Mucosa of stomach (tissue), 1 donor: ENCODE measurements around the gene TMEM191C.
"Not testable (repeated sequence)": the region's sequence is repeated elsewhere in the genome, so short reads cannot be mapped to it uniquely, and the experiment has no call there.

Experiments used
- H3K27me3 ChIP-seq: one replicate; pipeline ENCODE4 v1.7.0; 2013; ENCODE audit warnings: mild to moderate bottlenecking, low read length; ENCODE audit not compliant: control insufficient read depth, insufficient read depth
- H3K36me3 ChIP-seq: one replicate; pipeline ENCODE4 v1.7.0; 2013; ENCODE audit warnings: low read length; ENCODE audit not compliant: control insufficient read depth, insufficient read depth
- H3K4me1 ChIP-seq: one replicate; pipeline ENCODE4 v1.7.0; 2013; ENCODE audit warnings: mild to moderate bottlenecking, low read length; ENCODE audit not compliant: control insufficient read depth, insufficient read depth
- H3K4me3 ChIP-seq: one replicate; pipeline ENCODE4 v1.7.0; 2013; ENCODE audit warnings: low read length
- H3K9ac ChIP-seq: one replicate; pipeline ENCODE4 v1.7.0; 2013; ENCODE audit warnings: mild to moderate bottlenecking, low read length, moderate library complexity
- H3K9me3 ChIP-seq: one replicate; pipeline ENCODE4 v1.7.0; 2013; ENCODE audit warnings: mild to moderate bottlenecking, low read length, moderate library complexity; ENCODE audit not compliant: control insufficient read depth
- donor health status: Pancreatic carcinoma.

Gene TMEM191C

DNA sequence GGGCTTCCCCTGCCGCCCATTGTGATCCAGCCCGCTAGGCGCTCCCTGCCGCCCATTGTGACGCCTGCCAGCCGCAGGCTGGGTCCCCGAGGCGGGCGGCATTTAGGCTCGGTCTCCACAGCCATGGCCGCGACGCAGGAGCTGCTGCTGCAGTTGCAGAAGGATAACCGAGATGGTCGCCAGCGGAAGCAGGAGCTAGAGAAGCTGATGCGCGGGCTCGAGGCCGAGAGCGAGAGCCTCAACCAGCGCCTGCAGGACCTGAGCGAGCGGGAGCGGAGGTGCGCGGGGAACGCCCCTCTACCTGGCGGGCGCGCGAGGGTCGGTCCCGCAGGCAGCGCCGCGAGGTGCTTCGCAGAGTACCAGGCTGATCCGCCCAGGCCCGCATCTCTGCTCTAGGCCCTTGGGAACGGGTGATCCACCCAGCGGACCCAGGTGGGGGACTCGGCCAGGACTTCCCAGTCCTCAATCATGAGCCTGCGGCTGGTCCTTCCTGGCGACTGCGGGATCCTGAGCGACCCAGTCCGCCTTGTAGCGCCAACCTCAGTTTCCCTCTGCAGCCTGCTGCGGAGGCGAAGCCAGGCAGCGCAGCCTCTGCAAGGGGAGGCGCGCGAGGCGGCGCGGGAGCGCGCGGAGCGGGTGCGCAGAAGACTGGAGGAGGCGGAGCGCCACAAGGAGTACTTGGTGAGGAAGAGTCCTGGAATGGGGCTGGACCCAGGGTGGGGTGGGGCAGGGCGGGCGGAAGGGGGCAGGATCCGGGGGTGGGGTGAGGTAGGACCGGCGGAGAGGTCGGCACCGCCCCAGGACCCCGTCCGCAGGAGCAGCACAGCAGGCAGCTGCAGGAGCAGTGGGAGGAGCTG, at the start of gene TMEM191C:
Gene TMEM191C, plus strand, starts transcription at position 51 of the 857 bp plus-strand sequence. Its CDS starts 73 bp downstream, at position 124.
- not testable (repeated sequence) for H3K9ac ChIP-seq, H3K36me3 ChIP-seq, H3K4me3 ChIP-seq, H3K4me1 ChIP-seq, H3K27me3 ChIP-seq, H3K9me3 ChIP-seq

DNA sequence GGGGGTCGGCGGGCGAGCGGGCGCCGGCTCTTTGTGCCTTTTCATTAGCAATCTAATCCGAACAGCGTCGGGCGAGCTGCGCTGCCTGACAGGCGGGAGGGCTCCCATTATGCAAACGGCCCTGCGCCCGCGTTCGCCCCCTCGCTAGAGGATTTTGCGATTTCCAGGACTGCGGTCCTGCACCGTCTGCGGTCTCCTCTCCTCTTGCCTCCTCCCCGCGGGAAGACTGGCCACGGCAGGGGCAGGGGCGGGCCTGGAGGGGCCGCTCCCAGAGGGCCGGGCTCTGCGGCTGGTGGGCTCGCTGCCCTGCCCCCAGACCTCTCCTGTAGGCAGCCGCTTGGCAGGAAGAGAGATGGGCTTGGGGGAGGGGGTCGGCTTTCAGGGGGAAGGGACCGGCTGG, 49.3 kb upstream of the TMEM191C start:
- not testable (repeated sequence) for H3K9ac ChIP-seq, H3K27me3 ChIP-seq, H3K36me3 ChIP-seq, H3K4me1 ChIP-seq, H3K4me3 ChIP-seq, H3K9me3 ChIP-seq

DNA sequence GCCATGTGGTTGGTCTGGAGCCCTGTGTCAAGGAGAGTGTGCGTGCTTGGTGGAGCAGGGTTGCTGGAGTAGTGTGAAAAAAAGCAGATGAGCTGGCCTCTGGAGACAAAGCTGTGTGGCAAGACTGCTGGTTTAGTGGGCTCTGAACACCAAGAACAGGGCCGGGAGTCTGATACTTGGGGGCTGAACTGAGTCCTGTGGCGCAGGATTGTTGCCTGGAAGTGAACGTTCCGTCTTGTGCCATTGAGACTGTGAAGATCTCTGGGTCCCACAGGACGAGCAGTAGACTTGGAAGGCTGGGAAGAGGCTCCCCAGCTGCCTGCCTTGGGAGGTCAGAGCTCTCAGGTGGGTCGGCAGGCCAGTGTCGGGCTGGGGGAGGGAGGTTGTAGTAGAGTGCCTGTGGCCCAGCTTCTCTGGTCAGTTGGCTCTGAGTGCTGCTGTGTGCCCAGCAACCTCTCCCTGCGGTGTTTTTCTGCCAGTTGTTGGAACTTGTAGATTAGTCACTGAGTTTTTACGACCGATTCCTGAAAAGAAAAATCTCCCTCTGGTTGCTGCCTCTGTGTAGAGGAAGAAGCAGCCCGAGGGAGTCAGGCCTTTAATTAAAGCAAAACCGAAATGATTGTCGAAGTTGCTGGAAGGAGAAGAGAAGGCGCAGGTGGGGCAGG, 48.1 kb upstream of the TMEM191C start:
- not testable (repeated sequence) for H3K27me3 ChIP-seq, H3K36me3 ChIP-seq, H3K4me1 ChIP-seq, H3K9me3 ChIP-seq, H3K9ac ChIP-seq, H3K4me3 ChIP-seq

DNA sequence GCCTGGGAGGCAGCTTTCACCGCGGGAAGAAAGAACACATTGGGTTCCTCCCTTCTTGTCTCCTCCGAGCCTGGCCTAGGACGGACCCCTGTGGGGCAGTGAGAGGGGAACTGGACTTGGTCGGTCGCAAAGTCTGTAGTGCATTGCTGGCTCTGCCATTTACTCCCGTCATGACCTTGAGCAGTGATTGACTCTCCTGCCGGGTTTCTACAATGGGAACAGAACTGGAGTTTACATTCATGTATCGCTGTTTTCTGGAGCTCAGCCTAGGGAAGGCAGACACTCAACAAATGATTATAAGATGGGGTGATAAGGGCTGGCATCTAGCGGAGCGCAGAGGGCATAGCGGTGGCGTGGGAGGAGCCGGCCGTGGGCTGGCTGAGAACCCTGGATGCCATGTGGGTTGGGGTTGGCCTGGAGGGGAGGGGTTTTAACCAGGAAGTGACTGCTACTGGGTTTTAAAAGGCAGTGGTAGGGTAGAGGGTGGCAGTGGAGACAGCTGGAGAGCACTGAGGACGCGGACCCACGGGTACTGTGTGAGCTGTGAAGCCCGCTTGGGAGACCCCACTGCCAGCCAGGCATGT, 46.9 kb upstream of the TMEM191C start:
- H3K36me3 ChIP-seq, H3K4me3 ChIP-seq, H3K9ac ChIP-seq, H3K9me3 ChIP-seq, H3K27me3 ChIP-seq, H3K4me1 ChIP-seq: not testable (repeated sequence)

DNA sequence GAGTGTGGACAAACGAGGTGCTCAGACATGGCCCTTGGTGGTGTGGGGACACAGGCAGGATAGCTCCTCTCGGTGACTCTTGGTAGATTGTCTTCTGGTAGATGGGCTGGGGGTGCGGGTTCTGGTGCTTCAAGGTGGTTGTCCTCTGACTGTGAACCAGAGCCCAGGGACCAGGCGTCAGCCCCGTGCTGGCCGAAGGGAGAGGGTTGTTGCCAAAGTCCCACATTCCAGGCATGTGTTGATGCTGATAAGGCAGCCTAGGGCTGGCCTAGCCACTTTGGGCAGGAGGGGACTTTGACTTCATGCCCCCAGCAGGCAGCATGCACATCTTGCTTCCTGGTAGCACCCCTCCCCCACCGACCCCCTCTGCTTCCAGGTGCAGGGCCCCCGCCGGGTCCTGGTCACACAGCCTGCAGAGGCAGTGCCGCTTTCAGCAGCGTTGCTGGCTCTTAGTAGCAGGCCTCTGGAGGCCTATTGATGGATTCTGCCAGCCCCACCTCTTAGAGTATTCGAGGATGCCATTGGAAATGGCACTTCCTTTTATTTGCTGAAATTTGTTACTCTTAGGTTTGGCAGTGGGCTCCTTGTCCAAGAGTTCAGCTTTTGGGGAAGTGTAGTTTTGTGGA, 43.0 kb upstream of the TMEM191C start:
- H3K27me3 ChIP-seq, H3K4me1 ChIP-seq, H3K9ac ChIP-seq, H3K9me3 ChIP-seq, H3K36me3 ChIP-seq, H3K4me3 ChIP-seq: not testable (repeated sequence)

DNA sequence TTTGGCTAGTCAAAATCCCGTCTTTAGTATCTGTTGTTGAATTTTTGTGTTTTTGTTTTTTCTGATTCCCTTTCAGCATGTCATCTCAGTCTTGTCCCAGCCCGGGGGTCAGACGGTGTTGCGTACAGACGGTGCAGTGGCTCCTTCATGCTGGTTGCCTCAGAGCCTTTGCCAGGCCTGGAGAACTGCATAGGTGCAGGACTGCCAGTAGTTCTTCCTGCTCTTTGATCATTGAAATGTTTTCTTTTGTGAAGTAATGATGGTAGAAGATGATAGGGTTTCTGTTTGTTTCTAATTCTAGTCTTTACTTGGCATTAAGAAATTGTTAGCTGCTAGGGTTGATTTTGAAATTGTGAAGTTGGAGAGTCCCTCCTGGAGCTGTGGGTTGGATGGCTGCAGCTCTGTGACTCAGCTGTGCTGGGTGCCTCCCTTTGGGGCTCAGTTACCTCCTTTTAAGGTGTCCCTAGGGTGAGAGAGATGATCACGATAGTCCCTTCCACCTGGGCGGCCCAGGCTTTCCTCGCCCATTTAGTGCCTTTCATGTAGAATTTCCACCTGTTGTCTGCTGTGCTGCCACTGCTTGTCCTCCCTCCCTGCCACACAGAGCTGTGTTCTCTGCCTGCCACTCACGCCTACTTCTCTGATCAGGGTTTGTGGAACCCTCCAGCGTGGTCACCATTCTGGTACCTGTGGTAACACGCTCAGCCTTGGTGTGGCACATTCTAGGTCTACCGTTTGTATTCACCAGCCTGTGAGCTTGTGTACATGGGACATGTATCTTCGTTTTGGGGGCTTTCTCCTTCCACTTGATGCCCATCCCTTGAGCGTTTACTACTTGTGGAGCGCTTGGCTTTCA, 32.6 kb upstream of the TMEM191C start:
- not testable (repeated sequence) for H3K36me3 ChIP-seq, H3K27me3 ChIP-seq, H3K4me3 ChIP-seq, H3K4me1 ChIP-seq, H3K9ac ChIP-seq, H3K9me3 ChIP-seq

DNA sequence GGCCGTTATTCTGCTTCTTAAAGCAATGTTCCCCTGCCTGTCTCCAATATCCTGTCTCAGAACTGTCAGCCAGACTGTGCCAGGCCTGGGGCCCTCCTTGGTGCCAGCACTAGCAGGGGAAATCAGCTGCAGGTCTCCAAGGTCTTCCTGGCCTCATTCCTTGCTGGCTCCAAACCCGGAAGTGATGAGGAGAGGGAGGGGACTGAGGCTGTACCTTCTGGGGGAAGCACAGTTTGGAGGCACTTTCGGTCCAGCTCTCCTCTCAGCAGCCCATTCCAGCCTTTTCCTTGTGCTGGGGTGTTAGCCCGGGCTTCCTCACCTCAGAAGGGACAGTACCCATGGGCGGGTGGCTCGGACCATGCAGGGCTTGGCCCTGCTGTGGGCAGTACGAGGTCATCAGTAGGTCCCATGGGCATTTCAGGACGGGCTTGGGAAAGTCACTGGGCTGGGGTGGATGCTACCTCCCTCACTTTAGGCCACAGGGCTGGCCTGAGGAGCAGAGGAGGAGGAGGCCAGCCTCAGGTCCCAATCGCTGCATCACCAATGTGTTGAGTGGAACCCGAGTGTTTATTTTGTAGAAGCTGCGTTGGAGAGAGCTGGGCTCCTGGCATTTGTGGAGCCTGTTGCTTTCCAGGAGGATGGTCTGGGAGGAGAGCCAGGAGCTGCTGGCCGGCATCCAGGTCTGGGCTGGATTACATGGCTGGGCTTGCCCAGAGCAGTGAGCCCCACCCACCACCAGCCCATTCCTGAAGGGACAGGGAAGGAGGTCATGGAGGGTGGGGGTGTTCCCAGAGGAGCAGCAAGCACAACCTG, 31.0 kb upstream of the TMEM191C start:
- H3K27me3 ChIP-seq, H3K9me3 ChIP-seq, H3K4me3 ChIP-seq, H3K4me1 ChIP-seq, H3K36me3 ChIP-seq, H3K9ac ChIP-seq: not testable (repeated sequence)

DNA sequence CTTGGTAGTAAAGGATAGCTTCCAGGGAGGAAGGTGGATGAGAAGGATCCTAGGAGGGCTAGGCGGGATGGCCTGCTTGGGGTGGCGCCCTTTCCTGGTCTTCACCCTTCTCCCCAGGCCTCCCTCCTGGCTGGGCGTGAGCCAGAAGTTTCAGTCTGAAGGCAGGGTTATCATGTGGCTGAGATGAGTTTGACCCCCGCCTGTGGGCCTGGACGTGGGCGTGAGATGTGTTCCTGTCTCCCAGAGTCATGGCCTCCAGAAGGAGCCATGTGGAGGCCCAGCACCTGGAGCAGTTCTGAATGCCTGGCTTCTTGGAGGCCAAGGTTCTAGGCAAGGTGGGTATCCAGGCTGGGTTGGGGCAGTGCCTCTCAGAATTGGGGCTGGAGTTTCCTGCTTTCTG, 29.2 kb upstream of the TMEM191C start:
- H3K27me3 ChIP-seq, H3K36me3 ChIP-seq, H3K9me3 ChIP-seq, H3K4me1 ChIP-seq, H3K9ac ChIP-seq, H3K4me3 ChIP-seq: not testable (repeated sequence)

DNA sequence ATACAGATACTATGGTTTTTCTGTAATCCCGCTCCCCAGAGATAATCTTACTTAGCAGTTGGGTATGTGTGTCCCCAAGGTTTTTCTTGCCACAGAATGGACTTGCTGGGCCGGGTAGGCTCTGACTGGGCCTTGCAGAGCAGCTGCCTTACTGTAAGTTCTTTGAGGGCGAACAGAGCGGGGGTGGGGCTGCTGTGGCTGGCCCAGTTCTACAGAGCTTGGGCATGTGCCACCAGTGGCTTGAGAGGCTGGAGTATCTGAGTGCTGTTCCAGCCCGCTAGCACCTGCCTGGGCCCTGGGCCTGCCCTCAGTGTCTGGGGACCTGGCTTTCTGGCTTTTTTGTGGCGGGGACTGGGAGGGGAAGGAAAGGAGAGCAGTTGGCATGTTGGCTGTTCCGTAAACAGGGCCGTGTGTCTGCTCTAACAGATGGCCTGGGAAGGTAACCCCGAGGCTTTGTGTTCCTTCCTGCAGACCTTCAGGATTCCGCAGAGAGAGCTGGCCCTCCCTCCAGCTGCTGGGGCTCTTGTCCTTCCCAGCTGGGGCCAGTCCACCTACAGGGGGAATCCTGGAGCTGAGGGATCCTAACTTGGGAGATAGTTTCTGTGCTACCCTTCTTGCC, 27.1 kb upstream of the TMEM191C start:
- H3K36me3 ChIP-seq, H3K4me1 ChIP-seq, H3K9ac ChIP-seq, H3K4me3 ChIP-seq, H3K27me3 ChIP-seq, H3K9me3 ChIP-seq: not testable (repeated sequence)

DNA sequence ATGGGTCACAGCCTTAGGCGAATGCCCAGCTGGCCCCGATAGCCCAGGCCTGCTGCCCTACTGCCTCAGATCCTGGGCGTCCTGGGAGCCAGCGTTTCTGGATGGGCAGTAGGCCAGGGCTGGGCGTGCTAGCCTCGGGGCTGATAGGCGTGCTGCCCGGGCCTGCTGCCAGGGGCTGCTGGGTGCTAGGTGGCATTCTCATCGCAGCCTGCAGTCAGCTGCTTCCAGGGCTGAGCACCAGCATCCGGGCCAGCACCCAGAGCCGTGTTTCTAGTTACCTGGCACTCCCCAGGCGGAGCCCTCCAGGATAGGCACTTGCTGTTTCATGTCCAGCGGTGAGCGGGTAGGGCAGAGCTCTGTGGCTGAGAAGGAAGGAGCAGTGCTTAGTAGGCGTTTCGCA, 26.5 kb upstream of the TMEM191C start:
- not testable (repeated sequence) for H3K36me3 ChIP-seq, H3K9me3 ChIP-seq, H3K4me3 ChIP-seq, H3K27me3 ChIP-seq, H3K9ac ChIP-seq, H3K4me1 ChIP-seq

DNA sequence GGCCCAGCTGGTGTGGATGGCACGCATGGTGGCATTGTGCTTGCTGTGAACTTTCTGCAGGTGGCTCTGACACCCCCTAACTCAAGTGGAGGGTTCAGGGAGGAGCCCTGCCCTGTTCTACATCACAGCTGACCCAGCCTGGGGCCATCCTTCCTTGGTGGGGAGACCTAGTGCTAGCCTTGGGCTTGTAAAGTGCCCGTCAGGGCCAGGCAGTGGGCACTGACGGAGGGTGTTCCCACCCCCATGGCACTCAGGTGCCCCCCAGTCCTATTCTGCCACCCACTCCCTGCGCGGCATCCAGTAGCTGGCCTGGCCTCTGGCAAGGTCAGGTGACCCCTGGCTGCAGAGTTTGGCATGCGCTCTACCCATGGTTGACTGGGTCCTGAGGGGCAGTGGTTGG, 26.0 kb upstream of the TMEM191C start:
- not testable (repeated sequence) for H3K9ac ChIP-seq, H3K4me1 ChIP-seq, H3K36me3 ChIP-seq, H3K27me3 ChIP-seq, H3K9me3 ChIP-seq, H3K4me3 ChIP-seq
